ENCODE data around the gene SCAMP3.
"Not testable (repeated sequence)": the region's sequence is repeated elsewhere in the genome, so short reads cannot be mapped to it uniquely, and the experiment has no call there.

Gene SCAMP3

DNA sequence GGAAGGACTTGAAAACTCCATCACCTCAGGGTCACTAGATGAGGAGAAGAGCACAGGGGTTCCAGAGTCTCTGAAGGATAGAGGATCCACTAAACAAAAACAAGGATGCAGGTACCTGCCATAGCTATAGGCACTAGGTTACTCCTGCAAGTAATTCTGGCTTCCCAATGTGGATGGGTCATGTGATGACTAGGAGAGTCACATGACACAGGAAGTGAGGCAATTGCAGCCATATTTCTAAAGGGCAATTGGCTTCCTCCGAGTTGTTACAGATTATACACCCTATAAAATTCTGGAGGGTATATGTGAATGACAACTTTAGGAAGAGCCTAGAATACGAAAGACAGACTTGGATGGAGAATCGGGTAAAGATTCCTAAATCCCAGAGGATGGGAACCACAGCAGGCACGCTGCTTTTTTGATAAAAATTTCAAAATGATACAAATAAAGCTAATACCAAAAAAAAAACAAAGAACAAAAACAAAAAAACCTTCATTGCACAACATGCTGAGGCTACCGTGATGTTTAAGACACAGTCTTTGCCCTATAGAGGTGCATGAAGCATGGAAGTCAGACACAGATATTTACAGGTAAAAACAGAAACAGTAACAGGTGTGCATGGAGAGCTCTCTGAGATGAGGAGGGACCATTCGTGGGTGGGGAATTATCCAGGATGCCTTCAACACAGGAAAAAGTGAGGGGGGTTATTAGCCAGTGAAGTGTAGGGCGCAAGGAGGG is 43.1 kb downstream of the SCAMP3 start:
- no peak for DNase-seq (ENCODE audit: low spot score)
- TF ChIP-seq CTCF (IDR thresholded peaks at IDR 0.05; ENCODE audit: extremely low read depth, missing control alignments), result no peak

GRCh38 chr1:155214702-155215101 is 47.5 kb downstream of the SCAMP3 start:
- DNase-seq (ENCODE audit: low spot score), result not testable (repeated sequence)

DNA sequence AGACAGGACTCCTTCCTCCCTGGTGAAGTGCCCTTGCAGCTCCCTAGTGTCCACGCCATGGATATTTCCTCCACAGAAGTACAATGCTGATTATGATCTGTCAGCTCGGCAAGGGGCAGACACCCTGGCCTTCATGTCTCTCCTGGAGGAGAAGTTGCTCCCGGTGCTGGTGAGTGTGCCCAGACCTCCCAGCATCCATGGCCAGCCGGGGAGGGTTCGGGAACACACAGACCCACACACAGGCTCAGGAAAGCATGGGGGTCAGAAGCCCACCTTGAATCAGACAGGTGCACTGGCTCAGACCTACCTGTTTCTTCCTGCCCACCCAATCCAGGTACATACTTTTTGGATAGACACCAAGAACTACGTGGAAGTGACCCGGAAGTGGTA is 50.1 kb downstream of the SCAMP3 start:
- not testable (repeated sequence) for DNase-seq (ENCODE audit: low spot score)

DNA sequence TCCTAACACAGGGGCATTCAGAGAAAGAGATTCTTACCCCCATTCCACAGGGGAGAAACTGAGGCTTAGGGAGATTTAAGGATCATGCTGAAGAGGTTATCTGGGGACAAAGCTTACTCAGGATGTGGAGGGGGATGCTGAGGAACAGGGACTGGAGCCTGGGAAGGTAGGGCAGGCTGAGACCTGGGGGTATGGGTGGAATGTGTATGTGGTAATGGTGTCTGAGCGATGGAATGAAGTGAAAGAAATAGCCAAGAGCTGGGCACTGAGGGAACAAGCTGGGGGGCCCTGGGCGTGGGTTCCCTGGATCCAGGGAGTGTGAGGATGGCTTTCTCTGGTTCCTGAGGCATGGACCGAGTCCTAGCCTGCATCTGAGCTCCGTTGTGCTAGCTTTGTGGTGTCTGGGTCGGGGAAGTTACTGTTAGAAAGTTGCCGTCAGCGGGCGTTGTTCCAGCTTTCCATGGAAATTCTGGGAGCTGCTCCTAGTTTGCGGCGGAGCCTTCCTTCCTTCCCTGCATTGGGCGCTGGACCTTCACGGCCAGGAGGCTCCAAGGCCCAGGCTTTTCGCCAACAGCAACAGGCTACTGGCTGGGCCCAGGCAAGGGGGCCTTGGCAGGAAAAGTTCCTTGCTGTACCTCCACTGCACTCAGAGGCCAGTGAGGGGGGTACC is 50.6 kb downstream of the SCAMP3 start:
- DNase-seq (ENCODE audit: low spot score), result not testable (repeated sequence)

GRCh38 chr1:155210314-155211104 is 51.7 kb downstream of the SCAMP3 start:
- no peak for DNase-seq (ENCODE audit: low spot score)
- no peak for TF ChIP-seq CTCF (IDR thresholded peaks at IDR 0.05; ENCODE audit: extremely low read depth, missing control alignments)

DNA sequence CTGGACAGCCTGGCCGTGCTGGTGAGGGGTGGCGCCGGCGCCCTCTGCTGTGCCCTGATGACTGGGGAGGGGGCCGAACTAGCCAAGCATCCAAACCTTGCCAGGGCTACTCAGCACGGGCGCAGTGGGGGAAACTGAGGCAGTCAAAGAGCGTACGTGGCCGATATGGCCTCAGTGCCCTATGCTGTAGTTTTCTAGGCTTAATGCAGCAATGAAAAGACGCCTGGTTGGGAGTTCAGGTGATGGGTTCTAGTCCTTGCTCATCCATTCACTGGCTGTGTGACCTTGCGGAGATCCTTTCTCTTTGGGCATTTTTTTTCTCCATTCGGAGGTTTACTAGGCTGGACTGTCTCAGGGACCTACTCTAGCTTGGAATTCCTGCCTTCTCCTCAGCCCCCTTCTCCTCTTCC is 52.8 kb downstream of the SCAMP3 start:
- no peak for DNase-seq (ENCODE audit: low spot score)
- TF ChIP-seq CTCF (IDR thresholded peaks at IDR 0.05; ENCODE audit: extremely low read depth, missing control alignments), result no peak

DNA sequence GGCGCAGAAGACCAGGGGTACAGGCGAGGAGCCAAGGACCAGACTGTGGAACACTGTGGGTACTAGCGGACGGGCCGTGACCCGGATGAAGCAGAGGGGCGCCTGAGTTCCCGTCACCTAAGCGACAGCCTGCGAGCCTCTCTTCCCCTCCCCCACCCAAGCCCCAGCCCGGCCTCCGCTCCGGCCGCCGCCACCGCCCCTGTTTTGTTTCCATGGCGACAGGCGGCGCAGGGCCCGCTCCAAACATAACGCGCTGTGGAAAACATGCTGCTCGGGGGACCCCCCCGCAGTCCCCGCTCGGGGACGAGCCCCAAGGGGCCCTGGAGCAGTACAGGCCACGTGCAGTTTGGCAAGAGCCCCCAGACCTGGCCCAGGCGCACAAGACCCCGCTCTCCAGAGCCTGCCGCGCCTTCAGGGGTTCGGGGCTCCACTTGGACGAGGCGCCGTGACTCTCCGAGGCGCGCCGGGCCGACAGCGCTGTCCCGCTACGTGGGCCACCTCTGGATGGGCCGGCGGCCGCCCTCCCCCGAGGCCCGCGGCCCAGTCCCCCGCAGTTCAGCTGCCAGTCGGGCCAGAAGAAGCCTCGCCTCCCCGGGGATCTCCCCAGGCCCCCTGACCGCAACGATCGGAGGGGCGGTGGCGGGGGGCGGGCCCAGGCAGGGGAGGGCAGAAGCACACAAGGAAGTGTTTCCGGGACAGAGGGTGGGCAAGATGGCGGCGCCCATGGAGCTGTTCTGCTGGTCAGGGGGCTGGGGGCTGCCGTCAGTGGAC is 53.4 kb downstream of the SCAMP3 start, which contains the start of gene MTX1:
Gene MTX1 (plus strand): TSS at position 155 of the 771 bp plus-strand sequence. CDS start 110 bp downstream, at position 265.
- peak; percentile 91 for DNase-seq (ENCODE audit: low spot score)
- TF ChIP-seq CTCF (IDR thresholded peaks at IDR 0.05; ENCODE audit: extremely low read depth, missing control alignments), result no peak

- no peak for TF ChIP-seq CTCF (IDR thresholded peaks at IDR 0.05; ENCODE audit: extremely low read depth, missing control alignments)
- DNase-seq (ENCODE audit: low spot score), result no peak
Measured at GRCh38 chr1:155207806-155208540, 54.2 kb downstream of the SCAMP3 start, which contains the start of gene THBS3. Gene THBS3, minus strand, starts transcription at chr1:155207897. Its CDS starts 21 bp downstream, at chr1:155207876.
